Tibial artery (tissue), 4 donors: Measurements from ENCODE around the gene KAZN.

ENCODE experiments used
- DNase-seq, 2 donors: peaks; one replicate each; pipeline ENCODE4 v3.0.0-alpha.2; 2019
- H3K27ac ChIP-seq, 2 donors: fragments of 200-600 bp; sonication (generic) in 1 of 2; 1 replicate in 1 of 2; 2 replicates in 1 of 2; pipeline ENCODE4 v1.5.1; 2018 to 2019; ENCODE audit warnings: mild to moderate bottlenecking in 1 of 2
- H3K27me3 ChIP-seq, 2 donors: fragments of 200-600 bp; sonication (generic) in 1 of 2; one replicate each; pipeline versions ENCODE4 v1.5.1 to v1.6.0; 2016 to 2019
- H3K36me3 ChIP-seq, 3 donors: fragments of 200-600 bp; sonication (generic) in 2 of 3; one replicate each; pipeline ENCODE4 v1.5.1; 2016 to 2019; ENCODE audit warnings: mild to moderate bottlenecking in 2 of 3
- H3K4me1 ChIP-seq, 4 donors: fragments of 200-600 bp; sonication (generic) in 2 of 4; 1 replicate in 3 of 4; 2 replicates in 1 of 4; pipeline ENCODE4 v1.5.1; 2016 to 2019
- H3K4me3 ChIP-seq, 2 donors: fragments of 200-600 bp; sonication (generic) in 1 of 2; 1 replicate in 1 of 2; 2 replicates in 1 of 2; pipeline ENCODE4 v1.5.1; 2018 to 2019; ENCODE audit warnings: mild to moderate bottlenecking in 2 of 2
- H3K9me3 ChIP-seq, 3 donors: fragments of 200-600 bp; sonication (generic) in 1 of 3; one replicate each; pipeline ENCODE4 v1.5.1; 2016 to 2019
- CTCF ChIP-seq, 2 experiments: fragments of 200-600 bp in 1 of 2; fragments of 450-650 bp in 1 of 2; IDR thresholded peaks; one replicate each; pipeline ENCODE4 v1.5.1; 2017 to 2019; ENCODE audit warnings: antibody characterized with exemption in 2 of 2, mild to moderate bottlenecking in 1 of 2, moderate library complexity in 1 of 2
- intact Hi-C: fragments of 100-400 bp; cut with DNase I; formaldehyde crosslinking; loops from one replicate; pipeline ENCODE4 v1.15.0; 2023; ENCODE audit warnings: low total_unique reads

KAZN gene

GRCh38 chr1:14915356-14916054, 317.0 kb downstream of the KAZN start:
- no peaks in the 10 kb centered on the region for H3K9me3 ChIP-seq
- H3K27me3 ChIP-seq, result no peaks in the 10 kb centered on the region
- H3K27ac ChIP-seq, result no peak overlapping the region
- peaks cover 0 to 34% (median 23%) of the 10 kb centered on the region in 4 donors for H3K4me1 ChIP-seq
- DNase-seq, result peak in 1 of 2 donors; percentile 50
- no peaks in the 10 kb centered on the region for H3K36me3 ChIP-seq
- no peak overlapping the region for H3K4me3 ChIP-seq
- peak; percentile 76 to 92 for TF ChIP-seq CTCF (IDR thresholded peaks at IDR 0.05)
- intact Hi-C loops, result loop anchor here (5.0 to 10.0 kb wide), 2 partner anchors 112 to 179 kb away; no protein-coding TSS in a partner anchor

DNA sequence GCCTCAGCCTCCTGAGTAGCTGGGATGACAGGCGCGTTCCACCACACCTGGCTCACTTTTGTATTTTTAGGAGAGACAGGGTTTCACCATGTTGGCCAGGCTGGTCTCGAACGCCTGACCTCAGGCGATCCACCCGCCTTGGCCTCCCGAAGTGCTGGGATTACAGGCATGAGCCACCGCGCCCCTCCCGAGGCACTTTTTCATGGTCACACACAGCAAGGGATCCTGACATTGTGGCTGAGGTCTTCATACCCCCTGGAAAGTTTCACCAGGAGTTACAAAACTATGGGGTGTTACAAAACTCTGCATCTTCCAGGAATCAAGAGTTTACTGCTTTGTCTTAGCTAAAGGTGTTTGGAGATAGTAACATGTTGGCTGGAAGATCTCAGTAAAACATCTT, 320.8 kb downstream of the KAZN start:
- Histone ChIP-seq H3K27me3 (no peaks in the 10 kb centered on the region), H3K27ac (no peak overlapping the region), H3K4me1 (peaks cover 0 to 7% (median 3%) of the 10 kb centered on the region in 4 donors), H3K9me3 (no peaks in the 10 kb centered on the region), H3K4me3 (no peak overlapping the region), H3K36me3 (no peaks in the 10 kb centered on the region)
- intact Hi-C loops, result loop anchor here (5.0 to 10.0 kb wide), 2 partner anchors 108 to 176 kb away; no protein-coding TSS in a partner anchor
- DNase-seq, result no peak
- no peak for TF ChIP-seq CTCF (IDR thresholded peaks at IDR 0.05)

DNA sequence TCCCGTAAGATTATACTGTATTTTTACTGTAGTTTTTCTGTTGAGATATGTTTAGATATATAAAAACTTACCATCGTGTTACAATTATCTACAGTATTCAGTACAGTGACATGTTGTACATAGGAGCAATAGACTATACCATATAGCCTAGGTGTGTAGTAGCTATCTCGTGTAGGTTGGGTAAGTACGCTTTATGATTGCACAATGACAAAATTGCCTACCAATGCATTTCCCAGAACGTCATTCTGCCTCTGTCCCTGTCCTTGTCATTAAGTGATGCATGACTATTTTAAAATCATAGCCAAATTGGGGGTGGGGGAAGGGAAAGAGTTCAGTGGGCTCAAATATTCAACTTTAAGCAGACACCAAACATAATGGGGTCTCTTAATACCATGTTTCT, 321.3 kb downstream of the KAZN start:
- Histone ChIP-seq H3K27me3 (no peaks in the 10 kb centered on the region), H3K4me1 (peaks cover 0 to 10% (median 3%) of the 10 kb centered on the region in 4 donors), H3K27ac (no peak overlapping the region), H3K36me3 (no peaks in the 10 kb centered on the region), H3K9me3 (no peaks in the 10 kb centered on the region), H3K4me3 (no peak overlapping the region)
- intact Hi-C loops, result loop anchor here (5.0 to 10.0 kb wide), 2 partner anchors 108 to 175 kb away; no protein-coding TSS in a partner anchor
- TF ChIP-seq CTCF (IDR thresholded peaks at IDR 0.05), result no peak
- no peak for DNase-seq

- peak in 1 of 2 experiments; percentile 17 for TF ChIP-seq CTCF (IDR thresholded peaks at IDR 0.05)
- no peak for DNase-seq
- no peaks in the 10 kb centered on the region for H3K36me3 ChIP-seq
- H3K4me3 ChIP-seq, result no peak overlapping the region
- peaks cover 0 to 23% (median 11%) of the 10 kb centered on the region in 4 donors for H3K4me1 ChIP-seq
- intact Hi-C loops, result no loop called here
- no peaks in the 10 kb centered on the region for H3K9me3 ChIP-seq
- H3K27me3 ChIP-seq, result no peaks in the 10 kb centered on the region
- peak overlapping the region; percentile 2 to 7 for H3K27ac ChIP-seq
Measured at GRCh38 chr1:14921057-14921456, 322.6 kb downstream of the KAZN start.

DNA sequence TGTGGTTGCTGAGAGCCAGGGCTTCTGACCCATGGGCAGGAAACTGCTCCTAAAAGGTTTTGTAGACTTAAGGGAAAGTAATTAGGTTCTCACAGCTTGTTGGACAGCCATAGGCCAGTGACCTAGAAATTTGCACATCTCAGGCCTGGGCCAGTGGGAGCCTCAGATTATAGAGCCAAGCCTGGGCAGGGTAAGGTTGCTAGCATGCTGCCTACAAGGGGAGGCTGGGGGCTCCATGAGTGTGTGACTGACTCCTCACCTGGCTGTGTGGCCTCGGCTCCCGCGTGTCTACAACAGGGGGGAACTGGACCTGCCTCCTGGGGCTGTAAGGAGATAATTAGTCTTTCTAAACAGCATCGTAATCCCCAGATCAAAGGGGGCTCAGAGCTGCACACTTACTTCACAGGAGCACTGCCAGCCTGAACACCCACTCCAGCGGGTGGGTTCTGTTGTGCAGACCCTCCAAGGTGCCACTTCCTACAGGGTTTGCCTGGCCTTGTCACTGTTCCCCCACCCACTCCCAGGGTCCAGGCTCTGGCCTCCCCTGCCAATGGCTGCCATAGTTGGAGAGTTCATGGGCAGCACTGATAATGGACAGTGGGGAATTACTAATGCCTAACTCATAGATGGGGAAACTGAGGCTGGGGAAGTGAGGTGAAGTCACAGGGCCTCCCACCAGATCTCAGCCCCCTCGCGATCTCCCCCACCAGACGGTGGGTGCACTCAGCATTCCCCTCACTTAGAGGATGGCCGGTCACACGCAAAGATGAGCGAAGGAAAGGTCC, 324.6 kb downstream of the KAZN start:
- Histone ChIP-seq H3K27ac (peak overlapping the region; percentile 53 to 76), H3K36me3 (no peaks in the 10 kb centered on the region), H3K4me3 (peak overlapping the region; percentile 68 to 69), H3K9me3 (no peaks in the 10 kb centered on the region), H3K27me3 (no peaks in the 10 kb centered on the region), H3K4me1 (peaks cover 0 to 32% (median 15%) of the 10 kb centered on the region in 4 donors)
- TF ChIP-seq CTCF (IDR thresholded peaks at IDR 0.05), result no peak
- intact Hi-C loops, result no loop called here
- no peak for DNase-seq
